Endothelial cell of umbilical vein (primary cell): ENCODE results near the gene CRHR1. TPM values are rescaled to one million over a fixed set of nuclear protein-coding genes. Genes with fewer than 3 reads are reported as not detected.

ENCODE experiments used
- BruUV-seq: library from RNA; stranded (reverse); fragments of 400-500 nt; replicated peaks from 2 replicates; lab custom pipeline; 2021; lab: Mats Ljungman, UMichigan
- CTCF ChIA-PET: fragments of 300-600, 350-600 bp; sonication (Branson Sonifier 250); formaldehyde crosslinking; loops from one replicate; lab custom pipeline; 2021; ENCODE audit warnings: antibody characterized with exemption, inconsistent platforms; lab: Charles Lee
- POLR2A ChIA-PET: fragments of 300-600, 350-600 bp; sonication (Branson Sonifier 250); formaldehyde crosslinking; loops from one replicate; lab custom pipeline; 2021; ENCODE audit warnings: antibody characterized with exemption, inconsistent platforms; lab: Charles Lee
- DNase-seq: peaks from one replicate; pipeline ENCODE4 v3.0.0-alpha.2; 2011; ENCODE audit warnings: low read depth, low spot score
- FAIRE-seq: peaks from 2 replicates; lab custom pipeline; 2011; peaks lifted over from hg19 to GRCh38; lab: Jason Lieb, UNC
- H2AFZ ChIP-seq: 2 replicates; pipeline ENCODE4 v1.6.0; 2012; ENCODE audit warnings: low read depth, low read length, control low read depth, inconsistent platforms
- H3K27ac ChIP-seq: 2 replicates; pipeline ENCODE4 v1.5.1; 2011; ENCODE audit warnings: low read depth, mild to moderate bottlenecking, control low read depth, low read length, moderate library complexity; ENCODE audit not compliant: insufficient read depth
- H3K27me3 ChIP-seq, 2 experiments: 2 replicates each; pipeline versions ENCODE4 v1.6.0 to v1.6.1; 2011; ENCODE audit warnings: low read length in 2 of 2, mixed read lengths in 1 of 2; ENCODE audit not compliant: control insufficient read depth in 2 of 2, insufficient read depth in 2 of 2
- H3K36me3 ChIP-seq, 2 experiments: 2 replicates in 1 of 2; 3 replicates in 1 of 2; pipeline ENCODE4 v1.5.1; 2011; ENCODE audit warnings: low read length in 2 of 2, mild to moderate bottlenecking in 1 of 2, moderate library complexity in 1 of 2; ENCODE audit not compliant: control insufficient read depth in 2 of 2, insufficient read depth in 2 of 2; ENCODE audit errors: extremely low read depth in 1 of 2
- H3K4me1 ChIP-seq: 3 replicates; pipeline ENCODE4 v1.5.1; 2011; ENCODE audit warnings: mild to moderate bottlenecking, low read length; ENCODE audit not compliant: control insufficient read depth, insufficient read depth; ENCODE audit errors: extremely low read depth
- H3K4me2 ChIP-seq: 2 replicates; pipeline ENCODE4 v1.6.1; 2011; ENCODE audit warnings: low read length, control low read depth, mixed read lengths; ENCODE audit not compliant: insufficient read depth
- H3K4me3 ChIP-seq, 3 experiments: fragments of 200-600 bp in 1 of 3; sonication (generic), shearing (Covaris generic) in 1 of 3; replicated peaks in 1 of 3; 2 replicates each; pipeline ENCODE4 v1.5.1; 2011 to 2016; ENCODE audit warnings: control low read depth in 3 of 3, low read length in 3 of 3, mild to moderate bottlenecking in 2 of 3, inconsistent platforms in 1 of 3, low read depth in 1 of 3, moderate library complexity in 1 of 3; ENCODE audit not compliant: insufficient read depth in 1 of 3
- H3K79me2 ChIP-seq: 2 replicates; pipeline ENCODE4 v1.6.0; 2012; ENCODE audit warnings: low read length, inconsistent platforms; ENCODE audit not compliant: control insufficient read depth, insufficient read depth
- H3K9ac ChIP-seq: replicated peaks from 2 replicates; pipeline ENCODE3; 2011; ENCODE audit warnings: low read length, control low read depth; ENCODE audit not compliant: insufficient read depth; ENCODE audit errors: extremely low read depth
- H3K9me1 ChIP-seq: replicated peaks from 3 replicates; pipeline ENCODE4 v1.6.0; 2011; ENCODE audit warnings: mild to moderate bottlenecking, low read length; ENCODE audit not compliant: control insufficient read depth, insufficient read depth; ENCODE audit errors: extremely low read depth
- H3K9me3 ChIP-seq: replicated peaks from 2 replicates; pipeline ENCODE4 v1.5.1; 2012; ENCODE audit warnings: low read length, inconsistent platforms; ENCODE audit not compliant: control insufficient read depth, insufficient read depth
- H4K20me1 ChIP-seq: replicated peaks from 2 replicates; pipeline ENCODE3; 2011; ENCODE audit warnings: mild to moderate bottlenecking, low read length; ENCODE audit not compliant: control insufficient read depth, insufficient read depth; ENCODE audit errors: extremely low read depth
- CTCF ChIP-seq, 2 donors: IDR thresholded peaks; 1 replicate in 1 of 2; 2 replicates in 1 of 2; pipeline ENCODE4 v1.5.1; 2011; ENCODE audit warnings: low read length in 2 of 2, mild to moderate bottlenecking in 2 of 2, moderate library complexity in 2 of 2, control low read depth in 1 of 2, inconsistent platforms in 1 of 2, low read depth in 1 of 2; ENCODE audit not compliant: insufficient read depth in 1 of 2; ENCODE audit errors: extremely low read depth in 1 of 2
- EZH2 ChIP-seq: IDR thresholded peaks from 2 replicates; pipeline ENCODE4 v1.6.1; 2012; ENCODE audit warnings: borderline replicate concordance, low read depth, mild to moderate bottlenecking, moderate library complexity, low read length, inconsistent platforms; ENCODE audit not compliant: severe bottlenecking
- FOS ChIP-seq: IDR thresholded peaks from 2 replicates; pipeline ENCODE4 v1.6.1; 2011; ENCODE audit warnings: mild to moderate bottlenecking, low read length, moderate library complexity, borderline replicate concordance; ENCODE audit not compliant: insufficient read depth
- GATA2 ChIP-seq: IDR thresholded peaks from 2 replicates; pipeline ENCODE4 v1.7.0; 2011; ENCODE audit warnings: low read depth, mild to moderate bottlenecking, moderate library complexity, mixed read lengths, low read length; ENCODE audit not compliant: insufficient read length, insufficient read depth
- JUN ChIP-seq: IDR thresholded peaks from 2 replicates; pipeline ENCODE4 v1.6.1; 2011; ENCODE audit warnings: borderline replicate concordance, low read depth; ENCODE audit not compliant: insufficient read length, insufficient read depth
- MYC ChIP-seq: IDR thresholded peaks from one replicate; pipeline ENCODE4 v1.6.1; 2011; ENCODE audit warnings: mild to moderate bottlenecking, low read depth, low read length
- POLR2A ChIP-seq: IDR thresholded peaks from 2 replicates; pipeline ENCODE4 v1.6.1; 2012; ENCODE audit warnings: low read depth, mild to moderate bottlenecking, control low read depth, low read length
- POLR2AphosphoS5 ChIP-seq: IDR thresholded peaks from 2 replicates; pipeline ENCODE4 v1.6.1; 2012; ENCODE audit warnings: low read depth, mild to moderate bottlenecking, control low read depth, low read length, moderate library complexity; ENCODE audit not compliant: insufficient read depth
- dilution Hi-C: fragments of 300-500 bp; cut with MboI; formaldehyde crosslinking; loops from one replicate; pipeline ENCODE4 v1.15.0; 2019; ENCODE audit warnings: low sequenced_read_pairs; ENCODE audit not compliant: extremely low pct_ligation_motif_present
- intact Hi-C: fragments of 100-400 bp; cut with micrococcal nuclease; formaldehyde crosslinking; loops from one replicate; pipeline ENCODE4 v1.10.0; 2022
- polyA plus RNA-seq, 4 experiments: library from polyadenylated mRNA; depleted of rRNA in 3 of 4; stranded (reverse) in 3 of 4; unstranded in 1 of 4; fragments of >200 nt; gene quantifications; 2 replicates each; pipeline versions ENCODE4 v1.2.1 to v1.2.3, GENCODE V29; 2011 to 2012; ENCODE audit warnings: missing spikeins in 1 of 4
- total RNA-seq: library from RNA; stranded (reverse); gene quantifications from 2 replicates; pipeline ENCODE4 v1.2.3, GENCODE V29; 2021
- TF ChIP-seq, protein P1 (sequence below): IDR thresholded peaks from 2 replicates; pipeline ENCODE4 v1.6.1; 2011; ENCODE audit not compliant: insufficient read depth, insufficient read length

CRHR1 gene
- total and polyA plus RNA-seq, 2 donors (not counting 3 experiments of a cell fraction or from before 2014, with no cell fraction given) = not detected

DNA sequence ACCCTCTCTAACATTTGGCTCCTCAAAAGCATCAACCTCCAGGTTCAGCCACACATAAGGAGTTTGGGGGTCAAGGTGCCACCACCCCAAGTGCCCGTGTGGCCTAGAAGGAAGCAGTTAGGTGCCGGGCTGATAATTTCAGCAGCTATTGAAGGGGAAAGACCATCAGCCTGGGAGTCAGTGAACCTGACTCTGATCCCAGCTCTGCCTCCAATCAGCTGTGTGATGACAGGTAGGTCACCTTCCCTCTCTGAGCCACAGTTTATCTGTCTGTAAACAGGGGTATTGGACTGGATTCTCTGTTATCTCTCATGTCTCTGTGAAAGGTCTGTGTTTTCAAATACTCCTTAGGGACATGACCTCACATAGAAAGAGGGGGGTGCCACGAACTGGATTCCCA, 3.9 kb downstream of the CRHR1 start:
- Histone ChIP-seq H3K9me3 (no peaks in the 10 kb centered on the region), H3K27me3 (peaks cover 59 to 65% of the 10 kb centered on the region in 2 experiments), H3K27ac (no peak overlapping the region), H3K4me3 (no peak overlapping the region), H3K36me3 (no peaks in the 10 kb centered on the region), H3K4me2 (no peak overlapping the region), H4K20me1 (no peaks in the 10 kb centered on the region), H3K9me1 (no peaks in the 10 kb centered on the region), H3K9ac (no peak overlapping the region), H2AFZ (no peak overlapping the region), H3K79me2 (no peaks in the 10 kb centered on the region), H3K4me1 (peaks cover 8% of the 10 kb centered on the region)
- dilution Hi-C loops = no loop called here
- no TSS peak for BruUV-seq
- CTCF ChIA-PET = interaction anchor here (1.4 to 1.7 kb wide), 3 partner anchors 43 to 148 kb away, joined by 3 to 8 read pairs (median 4); no protein-coding TSS in a partner anchor
- FAIRE-seq (no peak), DNase-seq (no peak)
- POLR2A ChIA-PET = no interaction called here
- TF ChIP-seq FOS (no peak), JUN (no peak), CTCF (IDR thresholded peaks at IDR 0.05; ENCODE audit: extremely low read depth in 1 of 2, insufficient read depth in 1 of 2, low read depth in 1 of 2, low read length in 2 of 2) (no peak), GATA2 (no peak), EZH2 (no peak), POLR2A (no peak), MYC (no peak), POLR2AphosphoS5 (no peak)
- TF ChIP-seq, protein P1, sequence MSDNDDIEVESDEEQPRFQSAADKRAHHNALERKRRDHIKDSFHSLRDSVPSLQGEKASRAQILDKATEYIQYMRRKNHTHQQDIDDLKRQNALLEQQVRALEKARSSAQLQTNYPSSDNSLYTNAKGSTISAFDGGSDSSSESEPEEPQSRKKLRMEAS = no peak
- intact Hi-C loops = no loop called here
